Activated gamma-delta T cell treated with anti-CD3 and anti-CD28 coated beads, Interleukin-2, amount 50 U/mL, for 16 hours (primary cell): ENCODE data around the gene ZNF154.

Experiments used
- DNase-seq: peaks from one replicate; pipeline ENCODE4 v3.0.0-alpha.2; 2020; ENCODE audit warnings: low read depth

The ZNF154 gene

DNA sequence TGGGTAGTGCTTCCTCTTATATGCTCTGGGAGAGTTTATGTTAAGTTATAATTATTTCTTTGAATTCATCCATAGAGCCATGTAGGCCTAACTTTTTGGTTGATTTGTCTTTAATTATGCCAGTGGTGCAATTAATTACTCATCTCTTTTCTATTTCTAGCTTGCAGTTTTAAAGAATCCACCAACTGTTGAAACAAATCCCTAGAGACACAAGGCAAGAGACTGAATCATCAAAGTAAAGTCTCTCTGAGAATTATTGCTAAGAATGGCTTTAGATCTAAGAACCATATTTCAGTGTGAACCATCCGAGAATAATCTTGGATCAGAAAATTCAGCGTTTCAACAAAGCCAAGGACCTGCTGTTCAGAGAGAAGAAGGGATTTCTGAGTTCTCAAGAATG lies 33.1 kb downstream of the ZNF154 start:
- DNase-seq = no peak

DNA sequence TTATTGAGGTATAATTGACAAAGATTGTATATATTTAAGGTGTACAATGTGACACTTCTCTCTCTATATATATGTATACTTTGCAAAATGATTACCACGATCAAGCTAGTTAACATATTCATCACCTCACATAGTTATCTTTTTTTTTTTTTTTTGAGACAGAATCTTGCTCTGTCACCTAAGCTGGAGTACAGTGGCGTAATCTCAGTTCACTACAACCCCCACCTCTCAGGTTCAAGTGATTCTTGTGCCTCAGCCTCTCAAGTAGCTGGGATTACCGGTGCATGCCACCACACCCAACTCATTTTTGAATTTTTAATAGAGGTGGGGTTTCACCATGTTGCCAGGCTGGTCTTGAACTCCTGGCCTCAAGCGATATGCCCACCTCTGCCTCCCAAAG lies 36.5 kb downstream of the ZNF154 start:
- DNase-seq = no peak

DNA sequence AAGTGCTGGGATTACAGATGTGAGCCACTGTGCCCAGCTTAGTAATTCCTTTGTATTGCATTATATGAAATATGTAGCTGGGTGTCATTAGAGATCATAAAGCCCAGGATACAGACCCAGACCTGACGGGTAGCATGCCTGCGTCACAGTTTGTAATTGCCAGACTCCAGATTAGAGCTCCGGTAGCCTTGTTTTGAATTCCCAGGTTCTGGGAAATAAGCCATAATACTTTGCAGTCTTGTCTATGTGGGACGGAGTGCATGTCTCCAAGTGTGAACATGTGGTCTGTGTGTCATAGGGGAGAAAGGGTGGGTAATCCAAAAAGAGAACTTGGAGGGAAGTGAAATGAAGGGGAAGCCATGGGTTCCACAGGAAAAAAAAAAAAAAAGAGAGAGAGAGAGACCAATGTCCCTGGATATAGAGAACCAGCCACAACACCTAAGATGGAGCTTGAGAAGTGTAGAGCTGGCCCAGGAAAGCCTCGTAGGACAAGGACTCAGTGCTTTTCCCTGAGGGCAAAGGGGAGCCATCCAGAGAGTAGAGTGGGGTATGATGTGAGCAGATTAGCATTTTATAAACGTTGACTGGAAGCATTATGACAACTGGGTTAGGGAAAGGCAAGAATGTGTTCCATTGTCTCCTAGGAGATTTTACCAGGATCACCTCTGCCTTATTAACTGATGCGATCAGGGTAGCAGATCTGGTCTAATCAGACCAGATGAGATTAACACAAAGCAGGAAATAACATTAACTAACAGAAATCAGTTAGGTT lies 37.7 kb downstream of the ZNF154 start:
- no peak for DNase-seq

DNA sequence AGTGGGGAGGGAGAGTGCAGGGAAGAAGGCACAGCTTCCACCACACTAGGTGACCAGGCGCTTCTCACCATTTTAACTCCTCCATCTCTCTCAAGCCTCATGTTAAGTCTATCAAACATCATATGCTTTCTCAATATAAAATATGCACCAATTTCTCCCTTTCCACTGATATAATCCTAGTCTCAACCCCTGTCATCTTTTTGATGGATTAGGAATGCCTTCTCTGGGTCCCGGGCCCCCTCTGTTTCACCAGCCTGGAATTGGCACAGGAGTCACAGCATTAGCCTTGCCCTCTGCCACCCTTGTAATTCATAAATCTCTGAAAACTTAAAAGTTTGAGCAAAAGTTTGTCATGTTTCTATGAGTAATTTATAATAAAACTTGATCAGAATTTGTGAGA lies 40.4 kb downstream of the ZNF154 start, which contains the start of gene ZSCAN4:
ZSCAN4 (plus strand) TSS at position 301 of the 400 bp plus-strand sequence. CDS start 7,211 bp downstream, outside the sequence.
- DNase-seq = no peak

- no peak for DNase-seq
Measured at GRCh38 chr19:57667228-57667627, 41.8 kb downstream of the ZNF154 start.

GRCh38 chr19:57665261-57665806 lies 43.7 kb downstream of the ZNF154 start:
- no peak for DNase-seq

DNA sequence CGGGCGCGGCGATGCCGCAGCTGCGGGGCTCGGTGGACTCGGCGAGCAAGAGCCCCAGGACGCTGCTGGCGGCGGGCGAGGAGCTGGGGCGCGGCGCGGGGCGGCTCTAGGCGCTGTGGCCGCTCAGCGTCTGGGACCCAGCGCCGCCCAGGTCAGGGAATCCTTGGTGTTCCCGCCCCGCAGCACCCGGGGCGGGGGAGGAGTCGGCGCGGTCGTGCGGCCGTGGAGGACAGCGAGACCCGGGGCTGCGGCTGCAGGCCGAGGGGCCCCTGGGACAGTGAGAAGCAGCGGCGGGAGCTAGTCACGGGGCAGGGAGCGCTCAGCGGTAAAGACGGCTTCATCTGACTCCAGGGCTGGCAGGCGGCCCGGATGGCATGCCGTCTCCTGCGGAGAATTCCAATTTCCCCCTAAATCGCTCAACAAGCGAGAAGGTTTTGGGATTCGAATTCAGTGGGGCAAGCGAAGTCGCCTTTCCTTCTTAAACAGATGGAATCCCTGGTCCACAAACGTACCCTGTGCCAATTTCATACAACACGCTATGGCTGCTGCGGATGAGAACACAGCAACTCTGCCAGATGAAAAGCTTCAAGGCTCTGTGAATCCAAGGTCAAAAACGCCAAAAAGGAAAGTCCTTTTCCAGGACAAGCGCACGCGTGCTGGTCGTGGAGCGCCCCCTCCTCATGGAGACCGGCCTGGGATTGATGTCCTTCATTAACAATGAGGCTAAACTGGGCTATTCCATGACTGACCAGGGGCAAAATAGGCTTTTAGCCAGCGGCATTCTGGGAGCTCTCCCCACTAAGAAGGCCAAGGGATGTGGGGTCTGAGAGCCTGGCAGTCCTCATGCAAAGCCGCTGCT lies 44.5 kb downstream of the ZNF154 start:
- no peak for DNase-seq

DNA sequence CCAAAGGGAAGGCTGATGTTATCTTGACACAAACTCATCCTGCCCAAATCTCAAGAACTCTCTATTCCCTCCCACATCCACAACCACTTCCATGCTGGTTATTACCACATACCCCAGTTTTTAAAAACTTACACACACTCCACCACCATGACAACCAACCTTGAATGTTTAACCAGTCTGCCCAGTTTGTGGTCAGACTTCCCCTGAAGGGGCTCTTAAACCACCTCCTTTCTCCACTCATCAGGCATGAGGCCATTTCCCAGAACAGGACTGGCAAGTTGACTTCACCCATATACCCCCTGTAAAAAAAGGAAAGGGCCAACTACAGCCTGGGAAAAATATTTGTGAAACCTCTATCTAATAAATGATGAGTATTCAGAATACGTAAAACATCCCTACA lies 52.7 kb downstream of the ZNF154 start:
- no peak for DNase-seq

DNA sequence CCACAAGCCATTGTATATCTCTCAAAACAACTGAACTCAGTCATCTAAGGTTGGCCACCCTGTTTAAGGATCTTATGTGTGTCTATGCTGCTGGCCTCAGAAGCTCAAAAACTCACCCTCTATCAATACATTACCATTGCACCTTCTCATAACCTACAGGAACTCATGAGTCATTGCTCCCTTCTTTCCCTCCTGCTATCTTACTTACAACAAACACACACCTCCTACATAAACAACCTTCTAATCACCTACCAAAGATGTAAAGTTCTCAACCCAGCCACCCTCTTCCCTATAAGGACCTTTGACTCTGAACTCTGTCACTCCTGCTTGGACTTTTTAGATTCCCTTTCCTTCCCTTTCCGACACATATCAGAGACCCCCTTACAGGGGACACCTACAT lies 53.6 kb downstream of the ZNF154 start:
- DNase-seq = no peak

DNA sequence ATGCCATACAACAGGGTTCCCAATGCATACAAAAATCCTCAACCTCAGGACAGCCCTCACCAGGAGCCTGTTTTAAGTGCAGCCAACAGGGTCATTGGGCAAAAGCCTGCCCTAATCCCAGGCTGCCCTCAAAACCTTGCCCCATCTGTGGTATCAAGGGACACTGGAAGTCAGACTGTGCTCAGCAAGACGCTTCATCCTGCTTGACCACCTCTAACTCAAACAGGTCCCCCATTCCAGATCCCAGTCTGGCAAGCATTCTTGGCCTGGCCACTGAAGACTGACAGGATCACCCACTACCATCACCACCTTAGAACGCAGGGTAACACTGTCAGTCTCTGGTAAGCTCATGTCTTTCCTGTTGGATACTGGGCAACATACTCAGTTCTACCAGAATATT lies 55.3 kb downstream of the ZNF154 start:
- DNase-seq = no peak

GRCh38 chr19:57651654-57651996 lies 57.4 kb downstream of the ZNF154 start:
- no peak for DNase-seq

DNA sequence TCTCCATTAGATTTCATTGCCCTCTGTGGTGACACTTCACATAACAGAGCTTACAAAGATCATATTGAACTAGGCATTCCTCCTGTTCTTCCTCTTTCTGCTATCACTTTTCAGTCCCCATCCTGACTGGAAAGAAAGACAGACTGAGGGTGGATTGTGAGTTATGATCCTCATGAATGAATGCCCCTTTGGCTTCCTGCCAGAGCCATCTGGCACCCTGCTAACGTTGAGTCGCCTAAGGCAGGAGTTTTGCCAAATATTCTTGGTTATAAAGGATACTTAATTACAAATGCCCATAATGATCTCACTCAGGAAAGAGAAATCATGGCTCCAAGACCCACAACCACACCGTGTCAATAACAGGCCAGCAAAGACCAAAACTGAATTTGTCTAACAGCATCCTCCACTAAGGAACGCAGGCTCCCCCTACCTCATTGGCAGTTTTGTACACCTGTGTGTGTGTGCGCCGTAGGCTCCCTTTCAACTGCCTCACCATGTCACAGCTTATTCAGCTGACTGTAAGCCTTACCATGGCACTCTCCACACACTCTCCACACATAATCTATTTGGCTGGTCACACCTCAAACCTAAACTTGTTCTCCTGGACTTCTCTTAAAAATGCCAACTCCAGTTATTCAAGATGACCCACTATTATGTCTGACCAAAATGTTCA lies 60.5 kb downstream of the ZNF154 start:
- no peak for DNase-seq
